ENCODE measurements around the gene AUNIP.

The AUNIP gene

DNA sequence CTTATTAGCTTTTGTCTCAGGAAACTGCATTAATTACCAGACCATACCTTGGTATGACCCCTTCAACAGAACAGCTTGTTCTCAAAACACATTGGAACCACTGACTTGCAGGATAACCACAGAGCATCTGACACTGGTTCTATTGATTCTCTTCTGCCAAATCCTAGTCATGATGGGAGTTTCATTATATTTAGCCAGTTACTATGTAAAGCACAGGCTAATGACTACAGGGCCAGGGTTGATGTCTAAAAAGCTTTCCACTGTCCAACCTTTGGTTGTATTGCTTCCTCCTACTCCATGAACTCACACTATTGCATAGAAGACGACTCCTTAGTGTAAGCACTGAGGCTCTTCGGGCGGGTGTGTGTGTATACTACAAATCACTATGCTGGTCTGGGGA, 43.2 kb upstream of the AUNIP start:
- H3K4me1 ChIP-seq (ENCODE audit: control insufficient read depth, insufficient read depth, low read length): peaks cover 5% of the 10 kb centered on the region
- no peak overlapping the region for H3K4me3 ChIP-seq (ENCODE audit: low read depth, low read length)
- H3K9me3 ChIP-seq (ENCODE audit: control insufficient read depth, insufficient read depth, low read depth, low read length): no peaks in the 10 kb centered on the region
- TF ChIP-seq EGR2 (tag by site-specific recombination; IDR thresholded peaks at IDR 0.05; ENCODE audit: low read depth): no peak
- no peak for TF ChIP-seq ZNF776 (tag by site-specific recombination; IDR thresholded peaks at IDR 0.05; ENCODE audit: borderline replicate concordance)
- TF ChIP-seq ZNF140 (tag by site-specific recombination; IDR thresholded peaks at IDR 0.05): no peak
- TF ChIP-seq, protein P1, sequence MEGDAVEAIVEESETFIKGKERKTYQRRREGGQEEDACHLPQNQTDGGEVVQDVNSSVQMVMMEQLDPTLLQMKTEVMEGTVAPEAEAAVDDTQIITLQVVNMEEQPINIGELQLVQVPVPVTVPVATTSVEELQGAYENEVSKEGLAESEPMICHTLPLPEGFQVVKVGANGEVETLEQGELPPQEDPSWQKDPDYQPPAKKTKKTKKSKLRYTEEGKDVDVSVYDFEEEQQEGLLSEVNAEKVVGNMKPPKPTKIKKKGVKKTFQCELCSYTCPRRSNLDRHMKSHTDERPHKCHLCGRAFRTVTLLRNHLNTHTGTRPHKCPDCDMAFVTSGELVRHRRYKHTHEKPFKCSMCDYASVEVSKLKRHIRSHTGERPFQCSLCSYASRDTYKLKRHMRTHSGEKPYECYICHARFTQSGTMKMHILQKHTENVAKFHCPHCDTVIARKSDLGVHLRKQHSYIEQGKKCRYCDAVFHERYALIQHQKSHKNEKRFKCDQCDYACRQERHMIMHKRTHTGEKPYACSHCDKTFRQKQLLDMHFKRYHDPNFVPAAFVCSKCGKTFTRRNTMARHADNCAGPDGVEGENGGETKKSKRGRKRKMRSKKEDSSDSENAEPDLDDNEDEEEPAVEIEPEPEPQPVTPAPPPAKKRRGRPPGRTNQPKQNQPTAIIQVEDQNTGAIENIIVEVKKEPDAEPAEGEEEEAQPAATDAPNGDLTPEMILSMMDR (tag by site-specific recombination; IDR thresholded peaks at IDR 0.05): no peak
- no peak for TF ChIP-seq OVOL3 (tag by site-specific recombination; IDR thresholded peaks at IDR 0.05)
- TF ChIP-seq ZSCAN30 (tag by site-specific recombination; IDR thresholded peaks at IDR 0.05): no peak
- H3K36me3 ChIP-seq (ENCODE audit: control insufficient read depth in 2 of 2, insufficient read depth in 1 of 2, low read length in 2 of 2): peaks cover 32 to 72% of the 10 kb centered on the region in 2 experiments
- ChIA-PET CTCF (interaction anchor here (0.6 to 2.9 kb wide), 5 partner anchors 10 to 102 kb away, joined by 4 to 11 read pairs (median 6); partner anchors contain the start of gene PAFAH2), POLR2A (no interaction called here)
- H3K27ac ChIP-seq (ENCODE audit: extremely low read depth, low read depth, low read length): no peak overlapping the region

DNA sequence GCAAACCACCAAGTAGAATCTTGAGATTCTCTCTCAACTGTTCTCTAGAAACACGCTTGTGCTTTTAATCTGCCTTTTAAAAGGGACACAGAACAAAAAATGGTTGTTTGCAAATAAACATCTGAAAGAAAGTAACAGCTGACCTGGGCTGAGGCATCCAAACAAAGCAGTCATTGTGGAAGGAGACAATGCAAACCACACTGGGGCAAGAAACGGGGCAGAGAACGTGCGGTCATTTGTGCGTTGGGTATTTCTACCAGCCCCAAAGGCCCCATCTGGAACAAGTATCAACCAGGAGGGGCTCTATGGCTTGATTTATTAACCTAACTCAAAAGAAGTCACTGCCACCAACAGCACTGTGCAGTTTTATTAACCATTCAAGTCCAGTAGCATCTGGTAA, 41.0 kb upstream of the AUNIP start:
- TF ChIP-seq, protein P2, sequence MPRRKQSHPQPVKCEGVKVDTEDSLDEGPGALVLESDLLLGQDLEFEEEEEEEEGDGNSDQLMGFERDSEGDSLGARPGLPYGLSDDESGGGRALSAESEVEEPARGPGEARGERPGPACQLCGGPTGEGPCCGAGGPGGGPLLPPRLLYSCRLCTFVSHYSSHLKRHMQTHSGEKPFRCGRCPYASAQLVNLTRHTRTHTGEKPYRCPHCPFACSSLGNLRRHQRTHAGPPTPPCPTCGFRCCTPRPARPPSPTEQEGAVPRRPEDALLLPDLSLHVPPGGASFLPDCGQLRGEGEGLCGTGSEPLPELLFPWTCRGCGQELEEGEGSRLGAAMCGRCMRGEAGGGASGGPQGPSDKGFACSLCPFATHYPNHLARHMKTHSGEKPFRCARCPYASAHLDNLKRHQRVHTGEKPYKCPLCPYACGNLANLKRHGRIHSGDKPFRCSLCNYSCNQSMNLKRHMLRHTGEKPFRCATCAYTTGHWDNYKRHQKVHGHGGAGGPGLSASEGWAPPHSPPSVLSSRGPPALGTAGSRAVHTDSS (tag by site-specific recombination; IDR thresholded peaks at IDR 0.05): no peak
- no peak for TF ChIP-seq ZNF585B (tag by site-specific recombination; IDR thresholded peaks at IDR 0.05)
- no peak for TF ChIP-seq ZNF660 (tag by site-specific recombination; IDR thresholded peaks at IDR 0.05)
- no peak for TF ChIP-seq ZNF121 (tag by site-specific recombination; IDR thresholded peaks at IDR 0.05)
- no peak for TF ChIP-seq ZBTB48 (tag by site-specific recombination; IDR thresholded peaks at IDR 0.05)
- TF ChIP-seq, protein P3, sequence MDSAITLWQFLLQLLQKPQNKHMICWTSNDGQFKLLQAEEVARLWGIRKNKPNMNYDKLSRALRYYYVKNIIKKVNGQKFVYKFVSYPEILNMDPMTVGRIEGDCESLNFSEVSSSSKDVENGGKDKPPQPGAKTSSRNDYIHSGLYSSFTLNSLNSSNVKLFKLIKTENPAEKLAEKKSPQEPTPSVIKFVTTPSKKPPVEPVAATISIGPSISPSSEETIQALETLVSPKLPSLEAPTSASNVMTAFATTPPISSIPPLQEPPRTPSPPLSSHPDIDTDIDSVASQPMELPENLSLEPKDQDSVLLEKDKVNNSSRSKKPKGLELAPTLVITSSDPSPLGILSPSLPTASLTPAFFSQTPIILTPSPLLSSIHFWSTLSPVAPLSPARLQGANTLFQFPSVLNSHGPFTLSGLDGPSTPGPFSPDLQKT (IDR thresholded peaks at IDR 0.05; ENCODE audit: borderline replicate concordance, low read depth, low read length): no peak
- no peak for TF ChIP-seq ZXDB (tag by site-specific recombination; IDR thresholded peaks at IDR 0.05)
- no peak for TF ChIP-seq ZNF76 (tag by site-specific recombination; IDR thresholded peaks at IDR 0.05; ENCODE audit: borderline replicate concordance, low read depth)
- TF ChIP-seq, protein P4, sequence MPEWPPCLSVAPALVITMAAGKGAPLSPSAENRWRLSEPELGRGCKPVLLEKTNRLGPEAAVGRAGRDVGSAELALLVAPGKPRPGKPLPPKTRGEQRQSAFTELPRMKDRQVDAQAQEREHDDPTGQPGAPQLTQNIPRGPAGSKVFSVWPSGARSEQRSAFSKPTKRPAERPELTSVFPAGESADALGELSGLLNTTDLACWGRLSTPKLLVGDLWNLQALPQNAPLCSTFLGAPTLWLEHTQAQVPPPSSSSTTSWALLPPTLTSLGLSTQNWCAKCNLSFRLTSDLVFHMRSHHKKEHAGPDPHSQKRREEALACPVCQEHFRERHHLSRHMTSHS (tag by site-specific recombination; IDR thresholded peaks at IDR 0.05): no peak
- TF ChIP-seq KLF1 (tag by site-specific recombination; IDR thresholded peaks at IDR 0.05): no peak
- ChIA-PET POLR2A (no interaction called here), CTCF (interaction anchor here (1.3 to 2.9 kb wide), 2 partner anchors 25 to 97 kb away, joined by 4 to 11 read pairs; partner anchors contain the start of genes PAFAH2 and PAQR7)
- peaks cover 5% of the 10 kb centered on the region for H3K4me1 ChIP-seq (ENCODE audit: control insufficient read depth, insufficient read depth, low read length)
- H3K27ac ChIP-seq (ENCODE audit: extremely low read depth, low read depth, low read length): no peak overlapping the region
- no peak overlapping the region for H3K4me3 ChIP-seq (ENCODE audit: low read depth, low read length)
- no peaks in the 10 kb centered on the region for H3K9me3 ChIP-seq (ENCODE audit: control insufficient read depth, insufficient read depth, low read depth, low read length)
- H3K36me3 ChIP-seq (ENCODE audit: control insufficient read depth in 2 of 2, insufficient read depth in 1 of 2, low read length in 2 of 2): peaks cover 32 to 82% of the 10 kb centered on the region in 2 experiments

DNA sequence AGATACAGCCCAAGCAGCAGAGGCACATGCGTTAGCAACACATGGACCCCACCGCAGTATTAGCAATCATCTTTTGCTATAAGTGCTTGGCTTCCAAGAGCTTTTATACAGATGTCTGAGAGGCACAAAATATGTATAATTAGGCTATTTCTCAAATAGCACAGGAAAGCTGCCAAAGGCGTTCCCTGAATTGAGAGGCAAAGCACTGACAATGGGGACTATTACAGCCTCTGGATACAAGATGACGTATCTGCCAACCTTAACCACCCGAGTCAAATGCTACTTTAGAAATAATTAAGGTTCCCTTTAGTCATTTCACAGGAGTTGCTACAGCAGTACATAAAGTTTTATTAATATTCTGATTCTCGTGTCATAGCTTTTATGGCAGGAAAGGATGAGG, 40.5 kb upstream of the AUNIP start:
- POLR2A ChIA-PET: no interaction called here
- Histone ChIP-seq H3K36me3 (ENCODE audit: control insufficient read depth in 2 of 2, insufficient read depth in 1 of 2, low read length in 2 of 2) (peaks cover 32 to 83% of the 10 kb centered on the region in 2 experiments), H3K9me3 (ENCODE audit: control insufficient read depth, insufficient read depth, low read depth, low read length) (no peaks in the 10 kb centered on the region), H3K4me3 (ENCODE audit: low read depth, low read length) (no peak overlapping the region), H3K27ac (ENCODE audit: extremely low read depth, low read depth, low read length) (no peak overlapping the region), H3K4me1 (ENCODE audit: control insufficient read depth, insufficient read depth, low read length) (peaks cover 5% of the 10 kb centered on the region)
- CTCF ChIA-PET: interaction anchor here (1.0 to 2.9 kb wide), 2 partner anchors 98 kb away, joined by 3 to 11 read pairs; partner anchors contain the start of gene PAFAH2
- TF ChIP-seq ZNF544 (tag by site-specific recombination; IDR thresholded peaks at IDR 0.05): no peak
- TF ChIP-seq, protein P5, sequence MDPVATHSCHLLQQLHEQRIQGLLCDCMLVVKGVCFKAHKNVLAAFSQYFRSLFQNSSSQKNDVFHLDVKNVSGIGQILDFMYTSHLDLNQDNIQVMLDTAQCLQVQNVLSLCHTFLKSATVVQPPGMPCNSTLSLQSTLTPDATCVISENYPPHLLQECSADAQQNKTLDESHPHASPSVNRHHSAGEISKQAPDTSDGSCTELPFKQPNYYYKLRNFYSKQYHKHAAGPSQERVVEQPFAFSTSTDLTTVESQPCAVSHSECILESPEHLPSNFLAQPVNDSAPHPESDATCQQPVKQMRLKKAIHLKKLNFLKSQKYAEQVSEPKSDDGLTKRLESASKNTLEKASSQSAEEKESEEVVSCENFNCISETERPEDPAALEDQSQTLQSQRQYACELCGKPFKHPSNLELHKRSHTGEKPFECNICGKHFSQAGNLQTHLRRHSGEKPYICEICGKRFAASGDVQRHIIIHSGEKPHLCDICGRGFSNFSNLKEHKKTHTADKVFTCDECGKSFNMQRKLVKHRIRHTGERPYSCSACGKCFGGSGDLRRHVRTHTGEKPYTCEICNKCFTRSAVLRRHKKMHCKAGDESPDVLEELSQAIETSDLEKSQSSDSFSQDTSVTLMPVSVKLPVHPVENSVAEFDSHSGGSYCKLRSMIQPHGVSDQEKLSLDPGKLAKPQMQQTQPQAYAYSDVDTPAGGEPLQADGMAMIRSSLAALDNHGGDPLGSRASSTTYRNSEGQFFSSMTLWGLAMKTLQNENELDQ (tag by site-specific recombination; IDR thresholded peaks at IDR 0.05; ENCODE audit: low read depth): no peak
- no peak for TF ChIP-seq ZIC2 (tag by site-specific recombination; IDR thresholded peaks at IDR 0.05)
- TF ChIP-seq ZNF837 (tag by site-specific recombination; IDR thresholded peaks at IDR 0.05): no peak
- no peak for TF ChIP-seq ZNF629 (tag by site-specific recombination; IDR thresholded peaks at IDR 0.05)
- TF ChIP-seq ZNF777 (tag by site-specific recombination; IDR thresholded peaks at IDR 0.05; ENCODE audit: borderline replicate concordance): no peak
- no peak for TF ChIP-seq SP2 (tag by site-specific recombination; IDR thresholded peaks at IDR 0.05)
- TF ChIP-seq ZNF654 (tag by site-specific recombination; IDR thresholded peaks at IDR 0.05; ENCODE audit: low read depth): no peak
- no peak for TF ChIP-seq ZNF791 (tag by site-specific recombination; IDR thresholded peaks at IDR 0.05)
- no peak for TF ChIP-seq ZNF133 (tag by site-specific recombination; IDR thresholded peaks at IDR 0.05)
